DND-41 (cell line): ENCODE data around the gene IQCH.

ENCODE experiments used
- EZH2 ChIP-seq: IDR thresholded peaks from 3 replicates; pipeline ENCODE4 v1.6.1; 2012; ENCODE audit warnings: borderline replicate concordance, low read depth, mild to moderate bottlenecking, moderate library complexity, low read length, inconsistent platforms; ENCODE audit not compliant: severe bottlenecking
- TF ChIP-seq, protein P1 (sequence below): IDR thresholded peaks from 2 replicates; pipeline ENCODE4 v1.5.1; 2012; ENCODE audit warnings: borderline replicate concordance, low read length, moderate library complexity, mild to moderate bottlenecking; ENCODE audit not compliant: poor library complexity, severe bottlenecking; ENCODE audit errors: extremely low read depth

DNA sequence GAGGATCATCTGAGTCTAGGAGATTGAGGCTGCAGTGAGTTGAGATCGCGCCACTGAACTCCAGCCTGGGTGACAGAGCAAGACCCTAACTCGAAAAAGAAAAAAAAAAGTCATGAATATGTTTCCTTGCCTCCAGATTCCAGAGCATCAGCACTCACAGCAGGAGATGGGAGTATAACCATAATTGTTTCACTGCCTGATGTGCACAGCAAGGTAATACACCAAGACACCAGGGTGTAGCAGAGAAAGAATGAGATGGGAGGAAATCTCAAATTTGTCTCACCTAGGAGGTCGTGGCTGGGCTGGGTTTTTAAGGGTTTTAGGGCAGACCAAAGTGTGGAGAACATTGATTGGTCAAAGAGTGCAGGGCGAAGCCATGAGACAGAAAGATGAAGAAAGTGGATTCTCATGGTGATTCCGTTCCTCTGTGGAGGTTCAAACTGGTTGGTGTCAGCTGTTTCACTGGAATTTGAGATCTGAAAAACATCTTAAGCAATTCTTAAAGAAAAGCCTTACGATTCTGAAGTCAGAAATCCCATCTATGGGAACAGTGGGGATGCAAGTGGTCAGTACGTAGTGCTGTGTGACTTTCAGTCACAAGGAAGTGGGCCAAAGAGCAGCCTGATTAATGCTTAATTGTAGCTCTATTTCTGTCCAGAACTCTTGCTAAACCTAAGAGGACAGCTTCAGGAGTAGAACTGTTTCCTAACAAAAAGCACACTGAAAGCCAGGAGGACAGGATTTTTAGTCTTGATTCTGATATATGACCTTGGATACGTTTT lies 258.5 kb downstream of the IQCH start:
- TF ChIP-seq EZH2 = no peak
- TF ChIP-seq, protein P1, sequence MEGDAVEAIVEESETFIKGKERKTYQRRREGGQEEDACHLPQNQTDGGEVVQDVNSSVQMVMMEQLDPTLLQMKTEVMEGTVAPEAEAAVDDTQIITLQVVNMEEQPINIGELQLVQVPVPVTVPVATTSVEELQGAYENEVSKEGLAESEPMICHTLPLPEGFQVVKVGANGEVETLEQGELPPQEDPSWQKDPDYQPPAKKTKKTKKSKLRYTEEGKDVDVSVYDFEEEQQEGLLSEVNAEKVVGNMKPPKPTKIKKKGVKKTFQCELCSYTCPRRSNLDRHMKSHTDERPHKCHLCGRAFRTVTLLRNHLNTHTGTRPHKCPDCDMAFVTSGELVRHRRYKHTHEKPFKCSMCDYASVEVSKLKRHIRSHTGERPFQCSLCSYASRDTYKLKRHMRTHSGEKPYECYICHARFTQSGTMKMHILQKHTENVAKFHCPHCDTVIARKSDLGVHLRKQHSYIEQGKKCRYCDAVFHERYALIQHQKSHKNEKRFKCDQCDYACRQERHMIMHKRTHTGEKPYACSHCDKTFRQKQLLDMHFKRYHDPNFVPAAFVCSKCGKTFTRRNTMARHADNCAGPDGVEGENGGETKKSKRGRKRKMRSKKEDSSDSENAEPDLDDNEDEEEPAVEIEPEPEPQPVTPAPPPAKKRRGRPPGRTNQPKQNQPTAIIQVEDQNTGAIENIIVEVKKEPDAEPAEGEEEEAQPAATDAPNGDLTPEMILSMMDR = no peak
